GM21526 (cell line): Measurements from ENCODE around the gene SCYL2.
A peak's percentile ranks its signal among the peaks of the same experiment; 100 is the strongest.
"Not testable (repeated sequence)": the region's sequence is repeated elsewhere in the genome, so short reads cannot be mapped to it uniquely, and the experiment has no call there.

Experiments used
- ATAC-seq: cut with Tn5 transposase; IDR thresholded peaks from one replicate; pipeline ENCODE4 v1.9.1; 2021; ENCODE audit warnings: moderate library complexity; ENCODE audit not compliant: unreplicated experiment, low FRiP score

The SCYL2 gene

GRCh38 chr12:100265107-100265506 lies 1.9 kb upstream of the SCYL2 start:
- ATAC-seq: not testable (repeated sequence)

- peak; percentile 20 for ATAC-seq
Measured at GRCh38 chr12:100265732-100266584, 1.0 kb upstream of the SCYL2 start.

GRCh38 chr12:100266585-100266834 lies 467 bp upstream of the SCYL2 start:
- peak; percentile 85 for ATAC-seq

GRCh38 chr12:100267603-100268281 lies 765 bp downstream of the SCYL2 start:
- ATAC-seq: peak; percentile 10

- no peak for ATAC-seq
Measured at GRCh38 chr12:100268835-100269564, 2.0 kb downstream of the SCYL2 start.

GRCh38 chr12:100273782-100274181 lies 6.8 kb downstream of the SCYL2 start:
- no peak for ATAC-seq

GRCh38 chr12:100274291-100274690 lies 7.3 kb downstream of the SCYL2 start:
- ATAC-seq: no peak

GRCh38 chr12:100279159-100279558 lies 12.2 kb downstream of the SCYL2 start:
- ATAC-seq: no peak

- ATAC-seq: no peak
Measured at GRCh38 chr12:100279607-100280244, 12.7 kb downstream of the SCYL2 start.

GRCh38 chr12:100284556-100284955 lies 17.6 kb downstream of the SCYL2 start:
- not testable (repeated sequence) for ATAC-seq

GRCh38 chr12:100289038-100289437 lies 22.1 kb downstream of the SCYL2 start:
- ATAC-seq: no peak

GRCh38 chr12:100290016-100290415 lies 23.0 kb downstream of the SCYL2 start:
- no peak for ATAC-seq

- no peak for ATAC-seq
Measured at GRCh38 chr12:100293017-100293416, 26.0 kb downstream of the SCYL2 start.

- not testable (repeated sequence) for ATAC-seq
Measured at GRCh38 chr12:100294366-100294765, 27.4 kb downstream of the SCYL2 start.

- ATAC-seq: no peak
Measured at GRCh38 chr12:100295764-100296555, 29.0 kb downstream of the SCYL2 start.

GRCh38 chr12:100302081-100302480 lies 35.1 kb downstream of the SCYL2 start:
- ATAC-seq: no peak

- ATAC-seq: no peak
Measured at GRCh38 chr12:100303831-100304230, 36.9 kb downstream of the SCYL2 start.

- not testable (repeated sequence) for ATAC-seq
Measured at GRCh38 chr12:100304334-100304733, 37.4 kb downstream of the SCYL2 start.

GRCh38 chr12:100308138-100308537 lies 41.2 kb downstream of the SCYL2 start:
- ATAC-seq: not testable (repeated sequence)

- ATAC-seq: no peak
Measured at GRCh38 chr12:100311317-100311716, 44.3 kb downstream of the SCYL2 start.
